DMS53 treated with DMSO at 0.1 percent for 48 hours (cell line): ENCODE results near the gene MAMLD1.

Experiments used
- DNase-seq: peaks from one replicate; lab custom pipeline; 2025; ENCODE audit not compliant: unreplicated experiment; lab: John Stamatoyannopoulos, UW

Gene MAMLD1

DNA sequence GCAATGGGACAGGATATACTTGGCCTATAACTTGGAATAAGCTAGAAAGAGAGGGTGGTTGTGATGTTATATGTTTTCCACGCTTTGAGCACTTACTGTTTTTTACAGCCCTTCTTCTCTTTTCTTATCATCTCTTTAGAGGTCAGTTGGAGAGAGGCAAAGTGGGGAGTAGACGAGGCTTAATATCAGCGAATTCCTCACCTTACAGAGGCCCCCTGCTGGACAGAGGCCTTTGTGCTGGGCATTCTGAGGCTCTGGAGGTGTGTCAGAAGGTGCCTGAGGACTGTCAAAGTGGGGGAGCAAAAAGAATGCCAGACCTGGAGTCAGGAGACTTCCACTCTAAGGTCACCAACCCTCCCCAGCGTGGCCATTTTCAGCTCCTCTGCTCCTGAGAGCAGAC lies 42.5 kb downstream of the MAMLD1 start:
- DNase-seq = no peak

DNA sequence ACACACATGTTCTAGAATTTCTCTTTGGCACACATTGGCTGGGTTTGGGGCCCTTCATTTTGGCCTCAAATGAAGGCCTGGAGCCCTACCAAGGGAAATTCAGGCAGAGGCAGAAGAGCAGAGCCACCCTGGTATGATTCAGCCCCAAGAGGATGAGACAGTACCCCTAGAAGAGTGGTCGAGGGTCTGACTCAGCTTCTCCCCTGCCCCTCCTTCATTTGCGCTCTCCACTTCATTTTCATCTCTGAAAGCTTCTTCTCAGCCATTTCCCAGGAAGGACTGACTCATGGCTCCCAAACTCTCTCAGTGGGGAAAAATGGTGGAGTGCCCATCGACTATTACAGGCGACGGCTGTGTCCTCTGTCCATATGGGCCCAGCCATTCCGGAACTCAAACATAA lies 43.5 kb downstream of the MAMLD1 start:
- DNase-seq = no peak

DNA sequence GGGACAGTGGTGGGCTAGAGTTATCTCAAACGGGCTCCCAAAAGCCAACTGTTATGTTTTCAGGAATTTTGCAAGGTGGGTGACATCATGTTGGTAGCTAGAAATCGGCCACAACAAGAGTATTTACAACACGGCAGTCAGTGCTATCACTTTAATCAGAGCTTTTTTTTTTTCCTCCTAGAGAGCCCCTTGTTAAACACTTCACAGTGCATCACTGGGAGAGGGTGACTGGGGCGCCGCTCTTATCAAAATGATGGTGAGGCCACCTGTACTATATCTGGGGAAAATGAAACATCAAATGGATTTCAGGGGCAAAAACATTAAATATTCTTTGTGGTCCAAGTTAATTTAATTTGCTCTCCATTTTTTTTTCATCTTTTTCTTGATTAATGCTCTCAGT lies 44.9 kb downstream of the MAMLD1 start:
- DNase-seq = no peak

DNA sequence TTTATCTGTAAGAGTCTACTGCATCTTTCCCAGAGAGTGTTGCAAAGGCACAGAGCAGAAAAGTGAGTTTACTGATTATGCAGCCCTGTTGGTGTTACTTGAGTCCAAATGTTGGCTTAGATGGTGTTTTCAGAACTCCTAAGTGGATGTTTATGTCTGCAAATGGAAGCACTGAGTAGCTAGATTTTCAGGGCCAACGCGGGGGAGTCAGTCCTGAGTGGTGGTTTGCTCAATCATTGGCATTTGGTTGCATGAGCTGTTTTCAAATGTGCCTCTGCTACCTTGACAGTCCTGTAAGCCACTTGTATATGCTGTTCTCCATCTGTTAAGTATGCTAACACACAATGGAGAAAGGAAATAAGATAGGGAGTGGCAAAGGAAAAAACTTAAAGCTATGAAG lies 45.4 kb downstream of the MAMLD1 start:
- no peak for DNase-seq

DNA sequence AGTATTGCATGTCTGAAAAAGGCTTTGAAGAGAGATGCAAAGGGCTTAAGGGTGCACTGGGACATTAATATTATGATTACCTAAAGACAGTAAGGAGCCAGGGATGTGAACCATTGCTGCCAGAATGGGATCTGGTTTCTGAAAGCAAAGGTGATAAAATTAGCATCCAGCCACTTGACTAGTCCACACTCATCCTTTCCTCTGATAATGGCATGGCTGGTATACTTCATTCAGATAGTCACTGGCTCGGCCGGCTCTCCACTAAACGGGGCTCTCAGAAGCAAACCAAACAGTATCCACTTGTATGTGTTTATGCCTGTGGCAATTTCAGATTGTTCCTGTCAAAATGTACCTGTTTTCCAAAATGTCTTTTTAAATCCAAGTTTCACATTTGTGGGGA lies 46.4 kb downstream of the MAMLD1 start:
- DNase-seq = no peak

DNA sequence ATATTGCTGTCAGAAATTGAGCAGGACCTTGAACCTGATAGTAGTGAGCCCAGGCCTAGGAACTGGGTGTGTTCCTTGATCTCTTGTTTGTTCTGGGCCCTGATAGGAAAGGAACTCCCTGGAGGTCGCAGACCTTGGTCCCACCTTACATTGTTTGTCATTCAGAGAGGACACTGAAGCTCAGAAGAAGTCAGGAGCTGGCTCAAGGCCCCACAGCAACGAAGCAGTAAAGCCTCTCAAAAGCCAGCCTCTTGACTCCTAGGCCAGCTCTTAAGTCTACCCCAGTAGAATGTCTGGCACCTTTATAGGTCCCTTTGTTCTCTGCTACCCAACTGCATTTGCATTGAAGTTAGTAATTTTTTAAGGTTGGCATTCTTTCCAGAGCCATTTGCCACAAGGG lies 46.8 kb downstream of the MAMLD1 start:
- no peak for DNase-seq

DNA sequence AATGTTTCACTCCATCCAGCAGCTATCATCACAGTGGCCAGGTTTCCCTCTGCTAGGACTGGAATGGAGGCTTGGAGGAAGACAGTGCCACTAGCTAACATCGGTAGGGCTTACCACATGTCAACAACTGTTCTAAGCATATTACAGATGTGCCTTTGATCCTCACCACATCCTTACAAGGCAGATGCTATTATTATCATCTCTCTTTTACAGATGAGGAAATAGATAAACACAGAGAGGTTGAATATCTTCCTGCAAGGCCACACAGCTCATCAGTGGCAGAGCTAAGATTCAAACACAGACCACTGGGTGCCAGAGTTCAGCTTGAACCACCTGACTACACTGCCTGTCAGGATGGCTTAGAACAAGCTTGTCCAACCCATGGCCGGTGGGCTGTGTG lies 47.4 kb downstream of the MAMLD1 start:
- DNase-seq = no peak

DNA sequence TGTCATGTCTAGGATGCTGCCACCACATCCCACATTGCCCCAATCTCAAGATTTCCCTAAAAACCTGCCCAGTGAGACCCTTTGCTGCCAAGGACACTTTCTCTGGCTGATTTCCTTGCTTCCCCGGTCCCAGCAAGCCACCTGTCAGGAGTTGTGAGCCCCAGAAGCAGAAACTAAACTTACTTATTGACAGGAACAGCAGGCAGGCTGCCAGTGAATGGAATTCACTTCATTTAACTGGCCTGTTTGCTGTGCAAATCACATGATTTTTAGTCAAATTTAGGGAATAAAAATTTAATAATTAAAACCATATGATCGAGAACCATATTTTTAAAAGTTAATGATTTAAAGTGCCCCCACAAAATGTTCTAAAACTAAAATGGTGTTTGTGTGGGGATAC lies 48.5 kb downstream of the MAMLD1 start:
- no peak for DNase-seq

DNA sequence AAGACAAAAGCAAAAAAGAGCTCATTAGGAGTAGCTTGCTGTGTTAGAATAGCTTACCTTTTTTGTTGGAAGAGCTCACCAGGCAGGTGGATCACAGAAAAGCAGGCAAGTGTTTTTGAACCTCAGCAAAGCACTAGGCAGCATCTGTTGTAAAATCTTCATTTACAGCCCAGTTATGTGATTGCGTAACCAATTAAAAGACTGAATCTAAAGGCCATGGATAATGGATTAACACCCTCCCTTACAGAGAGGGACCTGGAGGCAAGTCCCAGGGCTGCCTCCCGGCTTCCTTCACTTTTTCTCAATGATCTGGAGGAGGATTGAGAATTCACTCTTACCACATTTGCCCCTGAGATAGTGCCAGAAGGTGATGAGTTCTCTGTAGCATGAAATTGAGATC lies 51.1 kb downstream of the MAMLD1 start:
- no peak for DNase-seq

DNA sequence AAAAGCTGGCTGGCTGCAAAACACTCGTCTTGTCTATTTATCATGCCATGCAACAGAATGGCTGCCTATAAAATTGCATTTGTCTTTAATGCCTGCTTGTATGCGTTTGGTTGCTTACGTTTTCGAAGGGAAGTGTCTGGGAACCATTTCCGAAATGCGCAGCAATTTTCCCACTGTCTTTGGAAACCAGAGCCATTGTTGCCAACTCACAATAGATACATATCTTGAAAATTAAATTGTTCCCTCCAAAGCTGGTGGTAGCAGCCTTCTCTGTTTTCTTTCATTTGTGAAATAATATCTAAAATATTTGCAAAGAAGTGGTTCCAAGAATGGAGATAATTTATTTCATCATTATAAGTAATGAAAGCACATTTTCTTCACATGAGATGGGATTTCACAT lies 53.4 kb downstream of the MAMLD1 start:
- DNase-seq = no peak

DNA sequence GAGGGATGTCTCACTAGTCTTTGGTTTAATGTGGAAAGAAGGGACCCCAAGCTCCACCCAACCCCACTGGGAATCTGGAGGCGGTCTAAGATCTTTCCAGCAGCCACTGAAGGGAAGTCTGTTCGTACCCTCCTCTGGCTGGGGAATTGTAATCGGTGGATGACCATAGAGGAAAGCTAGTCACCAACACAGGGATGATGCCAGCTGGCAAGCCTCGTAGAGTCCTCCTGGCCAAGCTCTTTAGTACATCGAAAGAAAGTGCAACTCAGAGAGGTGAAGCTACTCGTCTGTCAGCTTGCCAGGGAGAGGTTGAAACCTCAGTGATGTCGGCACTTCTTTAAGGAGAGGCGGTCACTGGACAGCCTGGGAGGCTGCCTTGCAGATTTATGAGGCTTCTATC lies 58.7 kb downstream of the MAMLD1 start:
- DNase-seq = no peak

DNA sequence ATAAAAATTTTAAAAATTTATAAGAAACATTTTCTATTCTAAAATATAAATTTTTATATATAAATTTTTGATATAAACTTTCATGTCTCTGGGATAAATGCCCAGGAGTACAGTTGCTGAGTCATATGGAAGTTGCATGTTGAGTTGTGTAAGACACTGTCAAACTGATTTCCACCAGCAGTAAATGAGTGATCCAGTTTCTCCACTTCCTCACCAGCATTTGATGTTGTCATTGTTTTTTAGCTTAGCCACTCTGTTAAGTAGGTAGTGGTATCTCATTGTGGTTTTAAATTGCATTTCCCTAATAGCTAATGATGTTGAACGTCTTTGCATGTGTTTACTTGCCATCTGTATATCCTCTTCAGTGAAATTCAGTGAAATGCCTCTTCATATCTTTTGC lies 66.5 kb downstream of the MAMLD1 start:
- no peak for DNase-seq

DNA sequence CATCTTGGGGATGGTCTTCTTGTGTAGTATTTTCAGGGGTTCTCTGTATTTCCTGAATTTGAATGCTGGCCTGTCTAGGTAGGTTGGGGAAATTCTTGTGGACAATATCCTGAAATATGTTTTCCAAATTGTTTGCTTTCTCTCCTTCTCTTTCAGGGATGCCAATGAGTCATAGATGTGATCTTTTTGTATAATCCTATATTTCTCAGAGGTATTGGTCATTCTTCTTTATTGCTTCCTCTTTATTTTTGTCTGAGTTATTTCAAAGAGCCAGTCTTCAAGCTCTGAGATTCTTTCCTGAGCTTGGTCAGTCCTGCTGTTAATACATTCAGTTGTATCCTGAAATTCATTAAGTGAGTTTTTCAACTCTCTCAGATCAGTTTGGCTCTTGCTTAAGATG lies 73.1 kb downstream of the MAMLD1 start:
- no peak for DNase-seq

DNA sequence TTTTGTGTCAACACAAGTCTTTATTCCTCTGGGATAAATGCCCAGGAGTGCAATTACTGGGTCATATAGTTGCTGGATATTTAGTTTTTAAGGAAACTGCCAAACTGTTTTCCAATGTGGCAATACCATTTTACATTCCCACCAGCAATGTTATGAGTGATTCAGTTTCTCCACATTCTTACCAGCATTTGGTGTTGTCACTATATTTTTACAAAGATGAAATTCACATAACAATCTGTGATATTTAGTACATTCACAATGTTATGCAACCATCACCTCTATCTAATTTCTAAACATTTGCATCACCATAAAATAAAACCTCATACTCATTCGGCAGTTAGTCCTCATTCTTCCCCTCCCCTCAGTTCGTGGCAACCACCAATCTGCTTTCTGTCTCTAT lies 75.0 kb downstream of the MAMLD1 start:
- no peak for DNase-seq

DNA sequence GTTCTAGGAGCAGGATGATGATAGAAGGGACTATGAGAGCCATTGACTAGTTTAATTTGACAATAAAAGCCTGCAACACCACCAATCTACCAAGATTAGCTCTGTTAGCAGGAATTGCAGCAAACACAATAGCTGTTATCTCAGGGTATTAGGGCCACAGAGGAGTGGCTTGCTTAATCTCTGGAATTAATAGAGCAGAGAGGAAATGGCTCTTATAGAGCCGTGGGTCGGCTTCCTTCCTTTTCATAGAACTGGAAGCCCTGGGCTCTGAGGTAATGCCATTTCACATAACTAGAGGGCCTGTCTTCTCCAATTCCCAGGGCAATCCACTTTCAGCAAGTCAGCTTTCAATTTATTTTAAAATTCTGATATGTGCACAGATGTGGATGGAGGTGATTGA lies 83.0 kb downstream of the MAMLD1 start:
- DNase-seq = no peak

DNA sequence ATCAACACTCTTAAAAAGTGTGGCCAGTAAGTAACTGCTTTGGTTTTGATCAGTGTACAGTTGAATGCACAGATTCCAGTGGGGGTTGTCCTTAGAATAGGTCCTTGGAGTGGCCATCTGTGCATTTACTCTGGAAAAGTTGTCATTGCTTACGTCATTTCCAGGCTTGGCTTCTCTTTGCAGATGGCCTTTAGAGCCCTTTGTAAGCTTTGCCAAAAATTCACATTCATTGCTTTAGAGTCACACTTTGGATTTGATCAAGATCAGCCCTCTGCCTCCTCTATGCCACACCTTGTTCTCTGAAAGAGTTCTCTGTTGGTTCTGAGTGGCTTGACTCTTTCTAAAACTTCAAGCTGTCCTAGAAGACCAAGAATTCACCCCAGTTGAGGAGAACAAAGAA lies 83.9 kb downstream of the MAMLD1 start:
- no peak for DNase-seq

DNA sequence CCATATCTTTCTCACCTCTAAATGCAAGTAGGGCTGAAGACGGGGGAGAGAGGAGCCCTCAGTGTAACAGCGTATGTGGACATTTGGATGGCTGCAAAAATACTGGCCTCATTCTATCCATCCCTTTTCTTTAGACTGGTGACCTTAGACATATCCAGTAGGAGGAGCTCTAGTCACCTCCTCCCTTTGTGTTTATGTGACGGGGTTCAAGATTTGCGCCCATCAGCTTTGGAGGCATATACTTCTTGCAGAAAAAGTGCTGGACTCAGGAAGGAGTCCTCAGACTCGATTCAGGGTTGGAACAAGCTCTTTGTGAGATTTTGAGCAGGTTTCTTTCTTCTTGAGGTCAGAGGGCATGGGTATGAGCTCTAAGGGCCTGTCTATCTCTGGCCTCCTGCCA lies 86.2 kb downstream of the MAMLD1 start:
- DNase-seq = no peak

DNA sequence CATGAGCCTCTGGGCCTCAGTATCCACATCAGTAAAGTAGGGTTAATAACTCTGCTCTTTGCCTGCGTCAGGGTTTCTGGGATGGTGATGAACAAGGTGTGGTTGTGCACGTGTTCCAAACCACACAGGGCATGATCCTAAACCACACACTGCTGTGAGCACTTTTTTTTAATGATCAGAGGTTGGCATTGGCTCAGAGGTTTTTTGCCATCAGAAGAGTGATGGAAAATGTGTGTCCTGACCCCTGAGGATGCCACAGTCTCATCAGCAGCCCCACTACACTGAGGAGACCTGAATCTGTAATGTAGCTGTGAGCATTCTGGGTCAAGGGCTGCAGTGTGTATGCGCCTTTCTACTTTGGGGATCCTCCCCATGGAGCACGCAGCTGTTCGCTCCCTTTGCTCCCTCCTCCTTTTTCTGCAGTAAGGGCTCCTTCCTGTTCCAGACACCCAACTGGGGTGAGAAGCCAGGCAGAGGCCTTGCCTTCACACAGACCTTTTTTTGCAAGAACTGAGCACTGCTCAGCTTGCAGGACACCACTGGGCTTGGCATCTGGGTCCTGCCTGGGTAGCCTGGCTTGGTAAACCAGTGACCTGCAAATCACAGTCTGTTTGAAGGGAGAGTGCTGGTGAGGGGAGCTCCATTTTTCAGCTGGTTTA lies 87.5 kb downstream of the MAMLD1 start:
- DNase-seq = no peak

DNA sequence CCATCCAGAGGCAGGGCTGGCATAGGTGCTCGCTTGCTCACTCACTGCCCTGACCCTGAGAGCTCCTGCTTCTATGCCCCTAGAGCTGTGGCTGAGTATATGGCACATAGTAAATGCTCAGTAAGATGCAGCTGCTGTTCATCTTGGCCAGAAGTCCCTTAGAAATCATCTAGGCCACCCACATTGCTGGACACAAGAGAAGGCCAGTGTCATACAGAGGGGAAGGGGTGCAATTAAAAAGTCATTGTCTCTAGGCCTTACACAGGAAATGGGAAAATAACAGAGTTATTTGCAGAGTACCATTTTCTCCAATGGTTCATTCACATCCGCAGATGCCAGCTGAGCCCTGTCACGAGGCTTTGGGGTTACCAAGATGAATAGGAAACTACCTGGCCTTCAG lies 88.8 kb downstream of the MAMLD1 start:
- DNase-seq = no peak

DNA sequence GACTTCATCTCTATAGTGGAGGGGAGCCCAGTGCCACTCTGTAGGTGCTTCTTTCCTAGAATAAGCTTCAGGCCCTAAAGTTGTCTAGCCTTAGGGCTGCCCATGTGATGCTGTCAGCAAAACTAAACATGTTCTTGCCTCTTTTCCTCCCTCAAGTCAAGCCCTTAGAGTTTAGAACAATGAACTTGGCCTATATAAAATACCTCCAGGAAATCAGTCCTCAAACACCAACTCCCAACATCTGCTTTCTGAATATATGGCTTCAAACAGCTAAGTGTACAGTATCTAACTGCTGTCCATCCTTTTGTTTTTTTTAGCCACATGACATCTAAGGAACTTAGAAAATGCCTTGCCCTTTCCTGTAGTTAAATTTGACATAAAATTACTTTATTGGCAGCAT lies 91.0 kb downstream of the MAMLD1 start:
- no peak for DNase-seq

DNA sequence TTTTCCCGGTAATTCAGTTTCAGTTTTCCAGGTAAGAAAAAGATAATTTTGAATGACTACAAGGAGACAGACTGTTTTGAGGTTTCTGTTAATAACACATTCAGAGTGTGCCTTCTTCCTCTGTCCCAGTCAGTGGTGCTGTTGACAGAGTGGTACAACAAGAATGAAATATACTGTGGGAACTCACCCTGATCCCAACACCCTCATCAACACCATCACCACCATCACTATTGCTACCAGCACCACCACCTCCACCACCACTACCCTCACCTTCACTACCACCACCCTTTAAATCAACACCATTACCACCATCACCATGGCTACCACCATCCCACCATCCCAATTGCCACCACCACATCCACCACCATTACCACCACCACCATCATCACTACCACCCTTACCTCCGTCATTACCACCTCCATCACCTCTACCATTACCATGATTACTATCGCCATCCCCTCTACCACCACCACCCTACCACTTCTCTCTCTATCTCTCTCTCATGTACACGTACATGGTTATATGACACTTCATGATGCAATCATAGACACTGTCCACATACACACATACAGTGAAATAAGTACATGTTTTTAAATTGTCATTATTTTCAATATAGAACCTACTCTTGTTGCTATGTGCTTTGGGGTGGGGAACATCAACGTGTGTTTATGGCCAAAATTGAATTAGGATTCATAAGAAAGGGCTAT lies 91.5 kb downstream of the MAMLD1 start:
- DNase-seq = no peak

DNA sequence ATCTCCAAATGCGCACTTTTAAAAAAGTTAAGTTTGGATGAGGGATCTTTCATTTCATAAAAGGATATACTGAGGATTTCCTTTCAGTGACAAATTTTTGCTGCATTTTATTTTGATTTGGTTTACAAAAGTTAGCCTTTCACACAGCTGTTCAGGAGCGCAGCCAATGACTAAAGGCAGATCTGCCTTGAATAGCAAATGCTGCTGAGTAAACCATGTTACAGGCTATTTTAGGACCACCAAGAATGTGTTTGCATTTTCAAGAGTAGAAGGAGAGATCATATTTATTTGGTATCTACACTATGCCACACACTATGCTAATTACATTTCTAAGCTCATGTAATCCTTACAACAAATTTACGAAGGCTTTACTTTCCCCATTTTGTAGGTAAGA lies 92.1 kb downstream of the MAMLD1 start:
- no peak for DNase-seq

DNA sequence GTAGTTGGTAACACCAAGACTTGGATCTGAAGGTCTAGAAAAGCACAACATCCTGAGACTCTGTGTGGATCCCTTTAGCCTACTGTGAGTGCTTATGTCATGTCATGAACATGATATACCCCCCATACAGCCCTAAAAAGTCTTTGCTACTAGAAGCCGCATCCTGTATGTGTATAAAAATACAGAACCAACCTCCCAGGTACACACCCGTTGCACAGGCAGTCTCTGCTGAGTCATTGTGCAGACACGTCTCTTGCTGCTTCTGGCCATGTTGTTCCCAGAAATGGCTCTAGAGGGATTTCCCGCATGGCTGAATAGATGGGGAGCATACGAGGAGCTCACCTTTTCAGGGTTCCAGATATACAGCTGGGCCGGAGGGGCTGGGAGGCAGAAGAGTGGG lies 93.3 kb downstream of the MAMLD1 start:
- no peak for DNase-seq
